NCI-H187 (cell line): Measurements from ENCODE around the gene C1orf53.

ENCODE experiments used
- DNase-seq, 2 experiments: peaks; one replicate each; lab custom pipeline; 2025; lab: John Stamatoyannopoulos, UW

The C1orf53 gene

GRCh38 chr1:197908716-197909220 is 6.3 kb downstream of the C1orf53 start:
- no peak for DNase-seq

GRCh38 chr1:197909384-197909783 is 7.0 kb downstream of the C1orf53 start:
- no peak for DNase-seq

GRCh38 chr1:197910120-197910991 is 7.9 kb downstream of the C1orf53 start:
- DNase-seq: no peak

- DNase-seq: no peak
These were observed 8.9 kb downstream of the C1orf53 start for GRCh38 chr1:197911111-197911856.

- no peak for DNase-seq
These were observed 9.6 kb downstream of the C1orf53 start for GRCh38 chr1:197911857-197912696.

- DNase-seq: no peak
These were observed 10.5 kb downstream of the C1orf53 start for GRCh38 chr1:197912739-197913494.

GRCh38 chr1:197913495-197914276 is 11.3 kb downstream of the C1orf53 start:
- DNase-seq: no peak

GRCh38 chr1:197914510-197914909 is 12.1 kb downstream of the C1orf53 start:
- DNase-seq: no peak

GRCh38 chr1:197915260-197915861 is 12.9 kb downstream of the C1orf53 start:
- DNase-seq: no peak

- DNase-seq: no peak
These were observed 13.6 kb downstream of the C1orf53 start for GRCh38 chr1:197915862-197916499.

GRCh38 chr1:197916500-197916983 is 14.1 kb downstream of the C1orf53 start:
- no peak for DNase-seq

GRCh38 chr1:197917805-197918651 is 15.6 kb downstream of the C1orf53 start:
- DNase-seq: no peak

- no peak for DNase-seq
These were observed 16.4 kb downstream of the C1orf53 start for GRCh38 chr1:197918807-197919345.

- DNase-seq: no peak
These were observed 17.1 kb downstream of the C1orf53 start for GRCh38 chr1:197919346-197920066.

GRCh38 chr1:197920067-197920396 is 17.6 kb downstream of the C1orf53 start:
- DNase-seq: no peak

- DNase-seq: no peak
These were observed 18.1 kb downstream of the C1orf53 start for GRCh38 chr1:197920414-197921117.
